Stimulated activated CD8-positive, alpha-beta memory T cell treated with anti-CD3 and anti-CD28 coated beads, Interleukin-12 subunit alpha, Interleukin-12 subunit beta, amount 100 ng/mL, for 1 hour (primary cell): ENCODE results near the gene CDH6.

Source experiments
- DNase-seq: peaks from one replicate; pipeline ENCODE4 v3.0.0-alpha.2; 2020; ENCODE audit warnings: low read depth

The CDH6 gene

GRCh38 chr5:31378136-31378535, 184.7 kb downstream of the CDH6 start:
- no peak for DNase-seq
